WTC11 (cell line): Measurements from ENCODE around the gene MYLK. TPM values are rescaled to one million over a fixed set of nuclear protein-coding genes. Genes with fewer than 3 reads are reported as not detected.

Experiments
- ATAC-seq: fragments of 200-7000 bp; cut with Tn5 transposase; 2 replicates; pipeline ENCODE4 v1.10.0; 2021; ENCODE audit warnings: mild to moderate bottlenecking, moderate library complexity
- CTCF ChIA-PET: fragments of 300-600 bp; sonication (Branson Sonifier 250); formaldehyde crosslinking; loops from one replicate; lab custom pipeline; 2021; ENCODE audit warnings: antibody characterized with exemption; lab: Charles Lee
- POLR2A ChIA-PET: fragments of 350-600 bp; sonication (Branson Sonifier 250); formaldehyde crosslinking; loops from one replicate; lab custom pipeline; 2021; ENCODE audit warnings: antibody characterized with exemption; lab: Charles Lee
- DNase-seq: peaks from one replicate; pipeline ENCODE4 v3.0.0; 2021; ENCODE audit warnings: low spot score
- H3K27ac Mint-ChIP-seq: 2 replicates; pipeline ENCODE4 v1.8.0; 2021; ENCODE audit warnings: mixed read lengths
- H3K27me3 Mint-ChIP-seq: 2 replicates; pipeline ENCODE4 v1.8.0; 2021; ENCODE audit warnings: low read depth, mild to moderate bottlenecking, moderate library complexity, mixed read lengths
- H3K36me3 Mint-ChIP-seq: 2 replicates; pipeline ENCODE4 v1.8.0; 2021; ENCODE audit warnings: mixed read lengths
- H3K4me1 Mint-ChIP-seq: 2 replicates; pipeline ENCODE4 v1.8.0; 2022; ENCODE audit warnings: mixed read lengths
- H3K4me3 Mint-ChIP-seq: 2 replicates; pipeline ENCODE4 v1.8.0; 2021; ENCODE audit warnings: mild to moderate bottlenecking, moderate library complexity, mixed read lengths
- H3K9me3 Mint-ChIP-seq: 2 replicates; pipeline ENCODE4 v1.8.0; 2021; ENCODE audit warnings: mixed read lengths
- AR ChIP-seq: fragments of 250-450 bp; sonication (Bioruptor Pico); IDR thresholded peaks from 2 replicates; pipeline ENCODE4 v1.9.0; 2021; ENCODE audit warnings: mild to moderate bottlenecking
- ATF1 ChIP-seq: sonication (generic); formaldehyde crosslinking; IDR thresholded peaks from 2 replicates; pipeline ENCODE4 v1.8.1; 2023; ENCODE audit warnings: mild to moderate bottlenecking, moderate library complexity, missing genetic modification reagents
- E2F4 ChIP-seq: sonication (generic); formaldehyde crosslinking; IDR thresholded peaks from 2 replicates; pipeline ENCODE4 v1.8.1; 2022; ENCODE audit warnings: low read depth, mild to moderate bottlenecking, moderate library complexity, missing genetic modification reagents, borderline replicate concordance
- ESRRA ChIP-seq: sonication (generic); formaldehyde crosslinking; IDR thresholded peaks from 2 replicates; pipeline ENCODE4 v1.8.1; 2022; ENCODE audit warnings: mild to moderate bottlenecking, missing genetic modification reagents, borderline replicate concordance
- ETV6 ChIP-seq: sonication (generic); formaldehyde crosslinking; IDR thresholded peaks from 2 replicates; pipeline ENCODE4 v1.8.1; 2022; ENCODE audit warnings: mild to moderate bottlenecking, missing genetic modification reagents
- FOXK1 ChIP-seq: sonication (generic); formaldehyde crosslinking; IDR thresholded peaks from 2 replicates; pipeline ENCODE4 v1.8.0; 2022; ENCODE audit warnings: mild to moderate bottlenecking, moderate library complexity, missing genetic modification reagents
- IRF1 ChIP-seq: sonication (generic); formaldehyde crosslinking; IDR thresholded peaks from 2 replicates; pipeline ENCODE4 v1.8.0; 2023; ENCODE audit warnings: missing genetic modification reagents
- JAZF1 ChIP-seq: fragments of 250-450 bp; sonication (Bioruptor Pico); IDR thresholded peaks from 2 replicates; pipeline ENCODE4 v1.9.0; 2021; ENCODE audit warnings: moderate library complexity, mild to moderate bottlenecking, inconsistent platforms
- JUN ChIP-seq: sonication (generic); formaldehyde crosslinking; IDR thresholded peaks from 2 replicates; pipeline ENCODE4 v1.8.0; 2023; ENCODE audit warnings: mild to moderate bottlenecking, missing genetic modification reagents
- NR1H2 ChIP-seq: sonication (generic); formaldehyde crosslinking; IDR thresholded peaks from 2 replicates; pipeline ENCODE4 v1.9.0; 2021; ENCODE audit warnings: mild to moderate bottlenecking, moderate library complexity, missing genetic modification reagents
- PRDM15 ChIP-seq: sonication (generic); formaldehyde crosslinking; IDR thresholded peaks from 2 replicates; pipeline ENCODE4 v1.8.0; 2022; ENCODE audit warnings: missing genetic modification reagents
- RORB ChIP-seq: fragments of 250-450 bp; sonication (Bioruptor Pico); IDR thresholded peaks from 2 replicates; pipeline ENCODE4 v1.9.0; 2021; ENCODE audit warnings: mild to moderate bottlenecking
- SMAD3 ChIP-seq: sonication (generic); formaldehyde crosslinking; IDR thresholded peaks from 2 replicates; pipeline ENCODE4 v1.8.0; 2022; ENCODE audit warnings: missing genetic modification reagents, mild to moderate bottlenecking, borderline replicate concordance
- SP1 ChIP-seq: sonication (generic); formaldehyde crosslinking; conservative IDR thresholded peaks from 2 replicates; pipeline ENCODE4 v1.8.1; 2022; ENCODE audit warnings: missing genetic modification reagents
- ZNF416 ChIP-seq: fragments of 250-450 bp; sonication (Bioruptor Pico); IDR thresholded peaks from 2 replicates; pipeline ENCODE4 v1.9.0; 2021; ENCODE audit warnings: mild to moderate bottlenecking, inconsistent platforms
- ZNF425 ChIP-seq: fragments of 250-450 bp; sonication (Bioruptor Pico); conservative IDR thresholded peaks from 2 replicates; pipeline ENCODE4 v1.9.0; 2021; ENCODE audit warnings: mild to moderate bottlenecking
- ZNF512 ChIP-seq: sonication (generic); formaldehyde crosslinking; IDR thresholded peaks from 2 replicates; pipeline ENCODE4 v1.8.1; 2022; ENCODE audit warnings: missing genetic modification reagents, borderline replicate concordance
- ZSCAN18 ChIP-seq: fragments of 250-450 bp; sonication (Bioruptor Pico); IDR thresholded peaks from 2 replicates; pipeline ENCODE4 v2.1.2; 2022; ENCODE audit warnings: mild to moderate bottlenecking, moderate library complexity
- total RNA-seq: library from RNA; stranded (reverse); gene quantifications from 3 replicates; pipeline ENCODE4 v1.2.3, GENCODE V29; 2021

MYLK gene
- total RNA-seq, 1 experiment from 2014 or later = 10.4 TPM

GRCh38 chr3:123695152-123695551 lies 189.0 kb downstream of the MYLK start (continued):
- no peak for TF ChIP-seq JAZF1
- no peak for TF ChIP-seq ZNF416 (CRISPR knock-in tag)

- DNase-seq (no peak), ATAC-seq (peak; percentile 20)
- Mint-ChIP-seq H3K27me3 (no peaks in the 10 kb centered on the region), H3K27ac (no peak overlapping the region), H3K9me3 (no peaks in the 10 kb centered on the region), H3K4me3 (no peak overlapping the region), H3K4me1 (peaks cover 27% of the 10 kb centered on the region), H3K36me3 (no peaks in the 10 kb centered on the region)
- CTCF ChIA-PET = interaction anchor here (1.1 to 7.3 kb wide), 6 partner anchors 18 to 56 kb away, joined by 3 to 62 read pairs (median 14); no protein-coding TSS in a partner anchor
- POLR2A ChIA-PET = no interaction called here
- TF ChIP-seq NR1H2 (CRISPR knock-in tag) (no peak), AR (CRISPR knock-in tag) (no peak), ZNF416 (CRISPR knock-in tag) (no peak), JUN (CRISPR knock-in tag) (no peak), PRDM15 (CRISPR knock-in tag) (no peak), E2F4 (CRISPR knock-in tag) (no peak), ETV6 (no peak)
Measured at GRCh38 chr3:123694366-123695087, 189.6 kb downstream of the MYLK start.

GRCh38 chr3:123693584-123694190 lies 190.4 kb downstream of the MYLK start:
- ChIA-PET POLR2A (no interaction called here), CTCF (interaction anchor here (1.0 to 7.3 kb wide), 4 partner anchors 9 to 52 kb away, joined by 4 to 62 read pairs (median 14); no protein-coding TSS in a partner anchor)
- Mint-ChIP-seq H3K9me3 (no peaks in the 10 kb centered on the region), H3K36me3 (no peaks in the 10 kb centered on the region), H3K4me1 (peaks cover 27% of the 10 kb centered on the region), H3K27me3 (no peaks in the 10 kb centered on the region), H3K4me3 (no peak overlapping the region), H3K27ac (no peak overlapping the region)
- DNase-seq (no peak), ATAC-seq (no peak)
- no peak for TF ChIP-seq ZNF425 (CRISPR knock-in tag)
- TF ChIP-seq RORB = no peak
- TF ChIP-seq FOXK1 (CRISPR knock-in tag) = no peak
- no peak for TF ChIP-seq ATF1
- TF ChIP-seq ZSCAN18 (CRISPR knock-in tag) = no peak
- no peak for TF ChIP-seq IRF1
- no peak for TF ChIP-seq ESRRA (CRISPR knock-in tag)
- no peak for TF ChIP-seq SP1 (CRISPR knock-in tag)
- TF ChIP-seq ZNF512 (CRISPR knock-in tag) = no peak
- TF ChIP-seq SMAD3 (CRISPR knock-in tag) = no peak
